ENCODE data around the gene PCDH12.

Gene PCDH12

GRCh38 chr5:141966275-141966962, 8.4 kb upstream of the PCDH12 start:
- DNase-seq (ENCODE audit: low read depth) = no peak

GRCh38 chr5:141965071-141965470, 7.1 kb upstream of the PCDH12 start:
- DNase-seq (ENCODE audit: low read depth) = no peak

GRCh38 chr5:141963701-141964100, 5.7 kb upstream of the PCDH12 start:
- no peak for DNase-seq (ENCODE audit: low read depth)

GRCh38 chr5:141961466-141961865, 3.5 kb upstream of the PCDH12 start:
- no peak for DNase-seq (ENCODE audit: low read depth)

- peak; percentile 84 for DNase-seq (ENCODE audit: low read depth)
Observed at GRCh38 chr5:141960449-141961323, 2.7 kb upstream of the PCDH12 start.

- DNase-seq (ENCODE audit: low read depth) = no peak
Observed at GRCh38 chr5:141960018-141960417, 2.0 kb upstream of the PCDH12 start.

- DNase-seq (ENCODE audit: low read depth) = no peak
Observed at GRCh38 chr5:141958546-141959172, 657 bp upstream of the PCDH12 start.

GRCh38 chr5:141957367-141957996, 520 bp downstream of the PCDH12 start:
- DNase-seq (ENCODE audit: low read depth) = no peak

- DNase-seq (ENCODE audit: low read depth) = no peak
Observed at GRCh38 chr5:141954194-141954593, 3.8 kb downstream of the PCDH12 start.

GRCh38 chr5:141952020-141952419, 6.0 kb downstream of the PCDH12 start:
- DNase-seq (ENCODE audit: low read depth) = no peak

GRCh38 chr5:141951332-141951781, 6.6 kb downstream of the PCDH12 start:
- DNase-seq (ENCODE audit: low read depth) = no peak

- no peak for DNase-seq (ENCODE audit: low read depth)
Observed at GRCh38 chr5:141950207-141951005, 7.6 kb downstream of the PCDH12 start.

- no peak for DNase-seq (ENCODE audit: low read depth)
Observed at GRCh38 chr5:141949511-141949910, 8.5 kb downstream of the PCDH12 start.

- no peak for DNase-seq (ENCODE audit: low read depth)
Observed at GRCh38 chr5:141948812-141949211, 9.2 kb downstream of the PCDH12 start.

- no peak for DNase-seq (ENCODE audit: low read depth)
Observed at GRCh38 chr5:141947316-141947715, 10.7 kb downstream of the PCDH12 start.

- no peak for DNase-seq (ENCODE audit: low read depth)
Observed at GRCh38 chr5:141945511-141946051, 12.4 kb downstream of the PCDH12 start.

GRCh38 chr5:141944076-141944475, 13.9 kb downstream of the PCDH12 start:
- no peak for DNase-seq (ENCODE audit: low read depth)

GRCh38 chr5:141942185-141942857, 15.7 kb downstream of the PCDH12 start:
- DNase-seq (ENCODE audit: low read depth) = no peak

- no peak for DNase-seq (ENCODE audit: low read depth)
Observed at GRCh38 chr5:141941779-141942178, 16.2 kb downstream of the PCDH12 start.

- DNase-seq (ENCODE audit: low read depth) = no peak
Observed at GRCh38 chr5:141941307-141941706, 16.7 kb downstream of the PCDH12 start.
